Fibroblast of lung (primary cell): ENCODE data around the gene PAPPA. TPM values are rescaled to one million over a fixed set of nuclear protein-coding genes. Genes with fewer than 3 reads are reported as not detected.

ENCODE experiments used
- DNase-seq, 2 donors: peaks; one replicate each; pipeline versions ENCODE4 v3.0.0 to v3.0.0-alpha.2; 2010; ENCODE audit warnings: low read depth in 2 of 2
- H2AFZ ChIP-seq: 2 replicates; pipeline ENCODE4 v1.5.1; 2012; ENCODE audit warnings: low read length, control low read depth, inconsistent platforms
- H3K27ac ChIP-seq: 2 replicates; pipeline ENCODE4 v1.5.1; 2011; ENCODE audit warnings: low read length, control low read depth; ENCODE audit not compliant: insufficient read depth
- H3K27me3 ChIP-seq: 2 replicates; pipeline ENCODE4 v1.5.1; 2011; ENCODE audit warnings: mild to moderate bottlenecking, low read length; ENCODE audit not compliant: control insufficient read depth, insufficient read depth
- H3K36me3 ChIP-seq: 2 replicates; pipeline ENCODE4 v1.5.1; 2011; ENCODE audit warnings: low read length; ENCODE audit not compliant: control insufficient read depth, insufficient read depth
- H3K4me1 ChIP-seq: 2 replicates; pipeline ENCODE4 v1.5.1; 2011; ENCODE audit warnings: low read length; ENCODE audit not compliant: control insufficient read depth, insufficient read depth; ENCODE audit errors: extremely low read depth
- H3K4me2 ChIP-seq: 2 replicates; pipeline ENCODE4 v1.5.1; 2011; ENCODE audit warnings: low read length, control low read depth; ENCODE audit not compliant: insufficient read depth; ENCODE audit errors: extremely low read depth
- H3K4me3 ChIP-seq, 4 experiments: fragments of 200-600 bp in 1 of 4; sonication (generic) in 1 of 4; replicated peaks in 1 of 4; 2 replicates each; pipeline ENCODE4 v1.5.1; 2011 to 2016; ENCODE audit warnings: low read length in 4 of 4, low read depth in 3 of 4, mild to moderate bottlenecking in 3 of 4, control low read depth in 2 of 4, inconsistent platforms in 1 of 4, mixed read lengths in 1 of 4; ENCODE audit not compliant: insufficient read depth in 1 of 4; ENCODE audit errors: control extremely low read depth in 1 of 4
- H3K79me2 ChIP-seq: 2 replicates; pipeline ENCODE4 v1.5.1; 2012; ENCODE audit warnings: mild to moderate bottlenecking, low read length, inconsistent platforms; ENCODE audit not compliant: control insufficient read depth, insufficient read depth
- H3K9ac ChIP-seq: 2 replicates; pipeline ENCODE4 v1.5.1; 2011; ENCODE audit warnings: mild to moderate bottlenecking, low read length, control low read depth; ENCODE audit not compliant: insufficient read depth
- H3K9me3 ChIP-seq: 2 replicates; pipeline ENCODE4 v1.5.1; 2012; ENCODE audit warnings: low read depth, low read length; ENCODE audit not compliant: control insufficient read depth, insufficient read depth
- H4K20me1 ChIP-seq: 2 replicates; pipeline ENCODE4 v1.5.1; 2011; ENCODE audit warnings: low read length; ENCODE audit not compliant: control insufficient read depth, insufficient read depth; ENCODE audit errors: extremely low read depth
- CTCF ChIP-seq, 2 donors: IDR thresholded peaks in 1 of 2; conservative IDR thresholded peaks in 1 of 2; 1 replicate in 1 of 2; 2 replicates in 1 of 2; pipeline ENCODE4 v1.5.1; 2011 to 2012; ENCODE audit warnings: low read length in 2 of 2, control low read depth in 1 of 2, inconsistent platforms in 1 of 2, low read depth in 1 of 2, mild to moderate bottlenecking in 1 of 2
- EZH2 ChIP-seq: IDR thresholded peaks from 2 replicates; pipeline ENCODE4 v1.5.1; 2012; ENCODE audit warnings: low read length, control low read depth, mild to moderate bottlenecking; ENCODE audit errors: missing control alignments
- polyA plus RNA-seq, 2 donors: library from polyadenylated mRNA; depleted of rRNA in 1 of 2; stranded (reverse) in 1 of 2; unstranded in 1 of 2; fragments of >200 nt; gene quantifications; 2 replicates each; pipeline ENCODE4 v1.2.1, GENCODE V29; 2011 to 2012; ENCODE audit warnings: missing spikeins in 1 of 2
- total RNA-seq: library from RNA; depleted of rRNA; stranded (reverse); fragments of >200 nt; gene quantifications from 2 replicates; pipeline ENCODE4 v1.2.1, GENCODE V29; 2014

PAPPA gene
- total and polyA plus RNA-seq, 2 donors (not counting 1 experiment from before 2014, with no cell fraction given): 8.8 to 45.7 TPM

GRCh38 chr9:116134975-116135374 lies 18.6 kb upstream of the PAPPA start:
- H3K27ac ChIP-seq: no peak overlapping the region
- H3K4me3 ChIP-seq: no peak overlapping the region
- H3K9ac ChIP-seq: no peak overlapping the region
- TF ChIP-seq CTCF (conservative IDR thresholded peaks at IDR 0.05 in 1 of 2, IDR thresholded peaks at IDR 0.05 in 1 of 2; ENCODE audit: low read depth in 1 of 2, low read length in 2 of 2) (no peak), EZH2 (no peak)
- no peak overlapping the region for H3K4me2 ChIP-seq
- no peaks in the 10 kb centered on the region for H3K27me3 ChIP-seq
- no peaks in the 10 kb centered on the region for H4K20me1 ChIP-seq
- H3K36me3 ChIP-seq: no peaks in the 10 kb centered on the region
- no peaks in the 10 kb centered on the region for H3K79me2 ChIP-seq
- no peaks in the 10 kb centered on the region for H3K4me1 ChIP-seq
- no peak overlapping the region for H2AFZ ChIP-seq
- DNase-seq: no peak
- H3K9me3 ChIP-seq: no peaks in the 10 kb centered on the region

GRCh38 chr9:116137010-116137409 lies 16.6 kb upstream of the PAPPA start:
- Histone ChIP-seq H3K9ac (no peak overlapping the region), H2AFZ (no peak overlapping the region), H3K27ac (no peak overlapping the region), H3K27me3 (no peaks in the 10 kb centered on the region), H3K36me3 (no peaks in the 10 kb centered on the region), H3K4me3 (no peak overlapping the region), H3K9me3 (no peaks in the 10 kb centered on the region), H4K20me1 (no peaks in the 10 kb centered on the region), H3K79me2 (no peaks in the 10 kb centered on the region), H3K4me1 (no peaks in the 10 kb centered on the region), H3K4me2 (no peak overlapping the region)
- no peak for TF ChIP-seq CTCF (conservative IDR thresholded peaks at IDR 0.05 in 1 of 2, IDR thresholded peaks at IDR 0.05 in 1 of 2; ENCODE audit: low read depth in 1 of 2, low read length in 2 of 2)
- TF ChIP-seq EZH2: no peak
- DNase-seq: no peak

DNA sequence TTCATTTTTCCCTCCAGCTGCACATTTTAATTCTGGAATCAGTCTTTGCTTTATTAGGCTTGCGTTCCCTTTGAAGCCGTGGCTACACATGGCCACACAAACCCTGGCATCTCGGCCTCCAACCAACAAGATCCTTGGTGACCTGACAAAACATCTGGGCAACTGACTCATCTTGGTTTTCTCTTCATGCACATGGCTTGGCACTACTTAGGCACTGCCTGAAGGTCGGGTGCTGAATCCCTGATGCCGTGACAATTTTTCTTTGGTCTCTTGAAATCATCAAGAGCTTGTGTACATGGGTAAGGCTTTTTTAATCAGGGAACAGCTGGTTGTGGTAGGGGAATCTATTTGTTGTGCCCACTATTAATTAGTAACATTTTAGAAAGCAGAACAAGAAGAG lies 16.0 kb upstream of the PAPPA start:
- no peaks in the 10 kb centered on the region for H3K4me1 ChIP-seq
- H4K20me1 ChIP-seq: no peaks in the 10 kb centered on the region
- no peak overlapping the region for H3K9ac ChIP-seq
- H3K79me2 ChIP-seq: no peaks in the 10 kb centered on the region
- TF ChIP-seq EZH2: no peak
- no peak for TF ChIP-seq CTCF (conservative IDR thresholded peaks at IDR 0.05 in 1 of 2, IDR thresholded peaks at IDR 0.05 in 1 of 2; ENCODE audit: low read depth in 1 of 2, low read length in 2 of 2)
- no peaks in the 10 kb centered on the region for H3K9me3 ChIP-seq
- no peak overlapping the region for H3K4me2 ChIP-seq
- no peak overlapping the region for H2AFZ ChIP-seq
- H3K4me3 ChIP-seq: no peak overlapping the region
- no peak overlapping the region for H3K27ac ChIP-seq
- no peaks in the 10 kb centered on the region for H3K36me3 ChIP-seq
- no peak for DNase-seq
- H3K27me3 ChIP-seq: no peaks in the 10 kb centered on the region
